ENCODE measurements around the gene NGEF.
A peak's percentile ranks its signal among the peaks of the same experiment; 100 is the strongest.

NGEF gene

GRCh38 chr2:233013027-233013461, at the start of gene NGEF:
TSS of gene NGEF (minus strand) at chr2:233013256. CDS start at chr2:232974890, 38,366 bp downstream.
- Histone ChIP-seq H3K36me3 (no peaks in the 10 kb centered on the region), H3K4me1 (ENCODE audit: control insufficient read depth in 1 of 2, insufficient read depth in 1 of 2, low read depth in 1 of 2, low read length in 1 of 2) (no peaks in the 10 kb centered on the region), H3K4me3 (ENCODE audit: low read depth in 1 of 2, low read length in 1 of 2) (no peak within 1 kb of the TSS), H3K9me3 (no peaks in the 10 kb centered on the region), H3K27ac (no peak within 1 kb of the TSS), H3K27me3 (peaks cover 17% of the 10 kb centered on the region)
- no peak for TF ChIP-seq CTCF (IDR thresholded peaks at IDR 0.05)

DNA sequence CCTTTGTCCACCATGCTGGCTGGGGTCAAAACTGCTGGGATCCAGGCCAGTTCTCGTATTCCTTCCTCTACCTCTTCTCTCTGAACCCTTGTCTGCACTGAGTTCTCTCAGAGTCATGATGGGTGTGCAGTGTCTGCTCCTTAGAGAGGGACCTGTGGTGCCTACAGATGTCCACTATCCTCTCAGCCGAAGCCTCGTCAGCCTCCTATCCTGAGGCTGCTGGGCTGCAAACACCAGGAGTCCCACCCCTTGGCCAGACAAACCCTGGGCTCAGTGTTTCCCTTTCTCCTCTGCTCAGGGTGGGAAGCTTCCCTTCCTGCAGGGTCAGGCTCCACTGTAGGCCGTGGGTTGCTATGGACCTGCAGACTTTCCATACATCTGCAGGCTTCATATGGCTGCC, 49.4 kb upstream of the NGEF start:
- H3K9me3 ChIP-seq = no peaks in the 10 kb centered on the region
- peak overlapping the region; percentile 93 to 97 for H3K4me3 ChIP-seq (ENCODE audit: low read depth in 1 of 2, low read length in 1 of 2)
- H3K4me1 ChIP-seq (ENCODE audit: control insufficient read depth in 1 of 2, insufficient read depth in 1 of 2, low read depth in 1 of 2, low read length in 1 of 2) = peaks cover 67 to 80% of the 10 kb centered on the region in 2 experiments
- H3K36me3 ChIP-seq = peaks cover 21% of the 10 kb centered on the region
- H3K27me3 ChIP-seq = no peaks in the 10 kb centered on the region
- no peak for TF ChIP-seq CTCF (IDR thresholded peaks at IDR 0.05)
- H3K27ac ChIP-seq = peak overlapping the region; percentile 97

- Histone ChIP-seq H3K36me3 (peaks cover 15% of the 10 kb centered on the region), H3K27me3 (no peaks in the 10 kb centered on the region), H3K4me3 (ENCODE audit: low read depth in 1 of 2, low read length in 1 of 2) (peak overlapping the region; percentile 93 to 97), H3K9me3 (no peaks in the 10 kb centered on the region), H3K4me1 (ENCODE audit: control insufficient read depth in 1 of 2, insufficient read depth in 1 of 2, low read depth in 1 of 2, low read length in 1 of 2) (peaks cover 62 to 76% of the 10 kb centered on the region in 2 experiments), H3K27ac (peak overlapping the region; percentile 97)
- TF ChIP-seq CTCF (IDR thresholded peaks at IDR 0.05) = peak; percentile 40
Measured at GRCh38 chr2:233061591-233062450, 48.8 kb upstream of the NGEF start.

GRCh38 chr2:233060980-233061590, 48.0 kb upstream of the NGEF start:
- no peak for TF ChIP-seq CTCF (IDR thresholded peaks at IDR 0.05)
- Histone ChIP-seq H3K27me3 (no peaks in the 10 kb centered on the region), H3K36me3 (peaks cover 9% of the 10 kb centered on the region), H3K9me3 (no peaks in the 10 kb centered on the region), H3K4me3 (ENCODE audit: low read depth in 1 of 2, low read length in 1 of 2) (peak overlapping the region; percentile 93 to 97), H3K27ac (peak overlapping the region; percentile 97), H3K4me1 (ENCODE audit: control insufficient read depth in 1 of 2, insufficient read depth in 1 of 2, low read depth in 1 of 2, low read length in 1 of 2) (peaks cover 58 to 69% of the 10 kb centered on the region in 2 experiments)

GRCh38 chr2:233060501-233060979, 47.5 kb upstream of the NGEF start:
- H3K27me3 ChIP-seq = no peaks in the 10 kb centered on the region
- H3K4me1 ChIP-seq (ENCODE audit: control insufficient read depth in 1 of 2, insufficient read depth in 1 of 2, low read depth in 1 of 2, low read length in 1 of 2) = peaks cover 52 to 64% of the 10 kb centered on the region in 2 experiments
- H3K4me3 ChIP-seq (ENCODE audit: low read depth in 1 of 2, low read length in 1 of 2) = peak overlapping the region; percentile 93 to 97
- TF ChIP-seq CTCF (IDR thresholded peaks at IDR 0.05) = peak; percentile 5
- H3K27ac ChIP-seq = peak overlapping the region; percentile 97
- H3K36me3 ChIP-seq = peaks cover 7% of the 10 kb centered on the region
- H3K9me3 ChIP-seq = no peaks in the 10 kb centered on the region
